ENCODE data around the gene CEMIP2.
"Not testable (repeated sequence)": the region's sequence is repeated elsewhere in the genome, so short reads cannot be mapped to it uniquely, and the experiment has no call there.

The CEMIP2 gene

GRCh38 chr9:71680189-71680980 lies 87.9 kb downstream of the CEMIP2 start:
- DNase-seq (ENCODE audit: low read depth), result peak; percentile 86

- DNase-seq (ENCODE audit: low read depth), result peak; percentile 55
Observed at GRCh38 chr9:71678999-71679398, 89.3 kb downstream of the CEMIP2 start.

GRCh38 chr9:71677209-71677608 lies 91.1 kb downstream of the CEMIP2 start:
- DNase-seq (ENCODE audit: low read depth), result no peak

GRCh38 chr9:71676460-71676859 lies 91.9 kb downstream of the CEMIP2 start:
- DNase-seq (ENCODE audit: low read depth), result no peak

GRCh38 chr9:71675857-71676165 lies 92.5 kb downstream of the CEMIP2 start:
- no peak for DNase-seq (ENCODE audit: low read depth)

GRCh38 chr9:71675105-71675856 lies 93.0 kb downstream of the CEMIP2 start:
- no peak for DNase-seq (ENCODE audit: low read depth)

- no peak for DNase-seq (ENCODE audit: low read depth)
Observed at GRCh38 chr9:71672573-71672972, 95.7 kb downstream of the CEMIP2 start.

- DNase-seq (ENCODE audit: low read depth), result no peak
Observed at GRCh38 chr9:71671289-71671688, 97.0 kb downstream of the CEMIP2 start.

- DNase-seq (ENCODE audit: low read depth), result no peak
Observed at GRCh38 chr9:71670121-71670520, 98.2 kb downstream of the CEMIP2 start.

GRCh38 chr9:71669284-71669995 lies 98.9 kb downstream of the CEMIP2 start:
- no peak for DNase-seq (ENCODE audit: low read depth)

- no peak for DNase-seq (ENCODE audit: low read depth)
Observed at GRCh38 chr9:71668717-71669116, 99.6 kb downstream of the CEMIP2 start.

- no peak for DNase-seq (ENCODE audit: low read depth)
Observed at GRCh38 chr9:71665247-71665646, 103.1 kb downstream of the CEMIP2 start.

- no peak for DNase-seq (ENCODE audit: low read depth)
Observed at GRCh38 chr9:71664566-71664965, 103.7 kb downstream of the CEMIP2 start.

GRCh38 chr9:71663931-71664459 lies 104.3 kb downstream of the CEMIP2 start:
- peak; percentile 43 for DNase-seq (ENCODE audit: low read depth)

GRCh38 chr9:71663216-71663615 lies 105.1 kb downstream of the CEMIP2 start:
- DNase-seq (ENCODE audit: low read depth), result no peak

- DNase-seq (ENCODE audit: low read depth), result no peak
Observed at GRCh38 chr9:71662082-71662481, 106.2 kb downstream of the CEMIP2 start.

GRCh38 chr9:71657276-71657675 lies 111.0 kb downstream of the CEMIP2 start:
- DNase-seq (ENCODE audit: low read depth), result not testable (repeated sequence)

- no peak for DNase-seq (ENCODE audit: low read depth)
Observed at GRCh38 chr9:71656496-71656895, 111.8 kb downstream of the CEMIP2 start.

GRCh38 chr9:71655778-71656177 lies 112.5 kb downstream of the CEMIP2 start:
- DNase-seq (ENCODE audit: low read depth), result no peak

GRCh38 chr9:71655141-71655540 lies 113.2 kb downstream of the CEMIP2 start:
- DNase-seq (ENCODE audit: low read depth), result no peak

- no peak for DNase-seq (ENCODE audit: low read depth)
Observed at GRCh38 chr9:71652480-71652879, 115.8 kb downstream of the CEMIP2 start.

- DNase-seq (ENCODE audit: low read depth), result no peak
Observed at GRCh38 chr9:71648453-71648852, 119.9 kb downstream of the CEMIP2 start.
